Suprapubic skin (tissue), 4 donors: ENCODE measurements around the gene PHC3.

Source experiments
- EP300 ChIP-seq: sonication (generic); formaldehyde crosslinking; IDR thresholded peaks from one replicate; pipeline ENCODE4 v1.6.1; 2017; ENCODE audit warnings: antibody characterized with exemption
- POLR2AphosphoS5 ChIP-seq, 3 donors: sonication (generic); formaldehyde crosslinking; IDR thresholded peaks; one replicate each; pipeline ENCODE4 v1.6.1; 2017; ENCODE audit warnings: antibody characterized with exemption in 3 of 3
- TF ChIP-seq, protein P1 (sequence below), 2 donors: fragments of 200-600 bp in 1 of 2; fragments of 450-650 bp in 1 of 2; sonication (generic) in 1 of 2; IDR thresholded peaks; one replicate each; pipeline ENCODE4 v1.5.1; 2016 to 2019; ENCODE audit warnings: antibody characterized with exemption in 2 of 2, mild to moderate bottlenecking in 1 of 2, moderate library complexity in 1 of 2

DNA sequence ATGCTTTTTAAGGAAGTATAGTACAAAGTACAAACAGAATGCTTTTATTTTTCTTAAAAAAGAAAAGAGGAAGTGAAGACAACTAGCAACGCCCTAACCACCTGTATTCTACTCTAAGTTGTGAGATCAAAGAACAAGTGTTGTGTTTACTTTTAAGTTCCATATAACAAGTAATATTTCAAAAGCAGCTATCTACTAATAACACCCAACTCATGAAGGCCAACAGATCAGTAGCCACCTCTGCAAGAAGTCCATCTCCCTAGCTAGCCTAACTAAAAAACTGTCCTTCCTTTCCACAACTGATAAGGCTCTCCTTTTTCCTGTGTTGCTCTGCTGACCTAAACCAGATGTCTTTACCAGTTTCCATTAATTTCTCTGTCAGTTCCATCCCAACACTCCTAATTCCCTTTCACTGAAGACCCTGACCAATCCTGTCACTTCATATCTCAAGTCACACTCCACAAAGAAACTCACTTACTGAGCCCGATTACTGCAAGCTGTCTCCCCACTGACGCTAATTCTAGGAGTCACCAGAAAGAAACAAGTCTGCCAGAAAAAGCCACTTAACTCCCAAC, 26.9 kb downstream of the PHC3 start:
- TF ChIP-seq, protein P1, sequence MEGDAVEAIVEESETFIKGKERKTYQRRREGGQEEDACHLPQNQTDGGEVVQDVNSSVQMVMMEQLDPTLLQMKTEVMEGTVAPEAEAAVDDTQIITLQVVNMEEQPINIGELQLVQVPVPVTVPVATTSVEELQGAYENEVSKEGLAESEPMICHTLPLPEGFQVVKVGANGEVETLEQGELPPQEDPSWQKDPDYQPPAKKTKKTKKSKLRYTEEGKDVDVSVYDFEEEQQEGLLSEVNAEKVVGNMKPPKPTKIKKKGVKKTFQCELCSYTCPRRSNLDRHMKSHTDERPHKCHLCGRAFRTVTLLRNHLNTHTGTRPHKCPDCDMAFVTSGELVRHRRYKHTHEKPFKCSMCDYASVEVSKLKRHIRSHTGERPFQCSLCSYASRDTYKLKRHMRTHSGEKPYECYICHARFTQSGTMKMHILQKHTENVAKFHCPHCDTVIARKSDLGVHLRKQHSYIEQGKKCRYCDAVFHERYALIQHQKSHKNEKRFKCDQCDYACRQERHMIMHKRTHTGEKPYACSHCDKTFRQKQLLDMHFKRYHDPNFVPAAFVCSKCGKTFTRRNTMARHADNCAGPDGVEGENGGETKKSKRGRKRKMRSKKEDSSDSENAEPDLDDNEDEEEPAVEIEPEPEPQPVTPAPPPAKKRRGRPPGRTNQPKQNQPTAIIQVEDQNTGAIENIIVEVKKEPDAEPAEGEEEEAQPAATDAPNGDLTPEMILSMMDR (IDR thresholded peaks at IDR 0.05): no peak
- TF ChIP-seq EP300 (no peak), POLR2AphosphoS5 (IDR thresholded peaks at IDR 0.05) (no peak)
